ENCODE measurements around the gene ABCC3.
A peak's percentile ranks its signal among the peaks of the same experiment; 100 is the strongest.

The ABCC3 gene

GRCh38 chr17:50649042-50649908 is 14.6 kb downstream of the ABCC3 start:
- DNase-seq: no peak

- DNase-seq: no peak
Observed at GRCh38 chr17:50651661-50652060, 17.0 kb downstream of the ABCC3 start.

- no peak for DNase-seq
Observed at GRCh38 chr17:50653738-50654137, 19.1 kb downstream of the ABCC3 start.

- no peak for DNase-seq
Observed at GRCh38 chr17:50656509-50656908, 21.8 kb downstream of the ABCC3 start.

- no peak for DNase-seq
Observed at GRCh38 chr17:50657054-50657453, 22.4 kb downstream of the ABCC3 start.

GRCh38 chr17:50657627-50658026 is 22.9 kb downstream of the ABCC3 start:
- no peak for DNase-seq

GRCh38 chr17:50658616-50659015 is 23.9 kb downstream of the ABCC3 start:
- no peak for DNase-seq

GRCh38 chr17:50659179-50659578 is 24.5 kb downstream of the ABCC3 start:
- no peak for DNase-seq

GRCh38 chr17:50660042-50660886 is 25.6 kb downstream of the ABCC3 start:
- DNase-seq: no peak

- no peak for DNase-seq
Observed at GRCh38 chr17:50660887-50661345, 26.2 kb downstream of the ABCC3 start.

- no peak for DNase-seq
Observed at GRCh38 chr17:50661348-50661747, 26.7 kb downstream of the ABCC3 start.

- peak; percentile 54 for DNase-seq
Observed at GRCh38 chr17:50661795-50662391, 27.2 kb downstream of the ABCC3 start.

- no peak for DNase-seq
Observed at GRCh38 chr17:50662632-50663225, 28.0 kb downstream of the ABCC3 start.

GRCh38 chr17:50663812-50664374 is 29.2 kb downstream of the ABCC3 start:
- DNase-seq: no peak

- DNase-seq: no peak
Observed at GRCh38 chr17:50664788-50665458, 30.2 kb downstream of the ABCC3 start.

GRCh38 chr17:50665838-50666237 is 31.2 kb downstream of the ABCC3 start:
- DNase-seq: no peak

- no peak for DNase-seq
Observed at GRCh38 chr17:50666316-50666715, 31.6 kb downstream of the ABCC3 start.

- DNase-seq: no peak
Observed at GRCh38 chr17:50667259-50668024, 32.8 kb downstream of the ABCC3 start.

- DNase-seq: no peak
Observed at GRCh38 chr17:50668025-50668837, 33.5 kb downstream of the ABCC3 start.

- no peak for DNase-seq
Observed at GRCh38 chr17:50668838-50669581, 34.3 kb downstream of the ABCC3 start.

All from NCI-H82 (cell line).